GM23338 (cell line): Measurements from ENCODE around the gene PCDHGB5.

ENCODE experiments used
- CREB1 ChIP-seq: fragments of 250-450 bp; sonication (Bioruptor Pico); IDR thresholded peaks from 2 replicates; pipeline ENCODE4 v1.5.0; 2020; ENCODE audit warnings: low read depth, mild to moderate bottlenecking, moderate library complexity
- CTCF ChIP-seq, 2 experiments: fragments of 200-600 bp in 1 of 2; sonication (generic) in 1 of 2; conservative IDR thresholded peaks; 2 replicates each; pipeline versions ENCODE4 v1.5.1 to v1.6.1; 2016 to 2017; ENCODE audit warnings: antibody characterized with exemption in 2 of 2, low read depth in 2 of 2, mild to moderate bottlenecking in 2 of 2, moderate library complexity in 1 of 2
- EZH2 ChIP-seq: fragments of 200-600 bp; sonication (generic); IDR thresholded peaks from one replicate; pipeline ENCODE4 v1.8.0; 2017; ENCODE audit warnings: antibody characterized with exemption, mild to moderate bottlenecking, low read depth; ENCODE audit not compliant: unreplicated experiment
- JUNB ChIP-seq: IDR thresholded peaks from one replicate; pipeline ENCODE4 v1.6.1; 2016; ENCODE audit warnings: antibody characterized with exemption; ENCODE audit not compliant: unreplicated experiment
- POLR2AphosphoS5 ChIP-seq: IDR thresholded peaks from 2 replicates; pipeline ENCODE4 v1.6.1; 2016; ENCODE audit warnings: antibody characterized with exemption, low read depth
- STAT1 ChIP-seq: IDR thresholded peaks from one replicate; pipeline ENCODE4 v1.6.1; 2016; ENCODE audit warnings: antibody characterized with exemption; ENCODE audit not compliant: unreplicated experiment

- TF ChIP-seq CTCF (conservative IDR thresholded peaks at IDR 0.05; ENCODE audit: low read depth in 2 of 2) (no peak), POLR2AphosphoS5 (no peak), STAT1 (no peak), CREB1 (CRISPR knock-in tag) (no peak), JUNB (no peak), EZH2 (no peak)
Measured at GRCh38 chr5:141398608-141399007, 861 bp downstream of the PCDHGB5 start.
